Activated CD8-positive, alpha-beta memory T cell treated with anti-CD3 and anti-CD28 coated beads for 36 hours (primary cell): ENCODE results near the gene FXN. TPM values are rescaled to one million over a fixed set of nuclear protein-coding genes. Genes with fewer than 3 reads are reported as not detected.
"Not testable (repeated sequence)": the region's sequence is repeated elsewhere in the genome, so short reads cannot be mapped to it uniquely, and the experiment has no call there.

ENCODE experiments used
- CTCF ChIA-PET: fragments of 350-600 bp; sonication (Branson Sonifier 250); formaldehyde crosslinking; loops from one replicate; lab custom pipeline; 2021; ENCODE audit warnings: antibody characterized with exemption; lab: Charles Lee
- POLR2A ChIA-PET: fragments of 350-600 bp; sonication (Branson Sonifier 250); formaldehyde crosslinking; loops from one replicate; lab custom pipeline; 2021; ENCODE audit warnings: antibody characterized with exemption; lab: Charles Lee
- total RNA-seq, 2 experiments: library from RNA; stranded (reverse); gene quantifications; one replicate each; pipeline ENCODE4 v1.2.3, GENCODE V29; 2021

Gene FXN
- total RNA-seq = 10 to 100 TPM; 34.4 to 35.6 TPM

DNA sequence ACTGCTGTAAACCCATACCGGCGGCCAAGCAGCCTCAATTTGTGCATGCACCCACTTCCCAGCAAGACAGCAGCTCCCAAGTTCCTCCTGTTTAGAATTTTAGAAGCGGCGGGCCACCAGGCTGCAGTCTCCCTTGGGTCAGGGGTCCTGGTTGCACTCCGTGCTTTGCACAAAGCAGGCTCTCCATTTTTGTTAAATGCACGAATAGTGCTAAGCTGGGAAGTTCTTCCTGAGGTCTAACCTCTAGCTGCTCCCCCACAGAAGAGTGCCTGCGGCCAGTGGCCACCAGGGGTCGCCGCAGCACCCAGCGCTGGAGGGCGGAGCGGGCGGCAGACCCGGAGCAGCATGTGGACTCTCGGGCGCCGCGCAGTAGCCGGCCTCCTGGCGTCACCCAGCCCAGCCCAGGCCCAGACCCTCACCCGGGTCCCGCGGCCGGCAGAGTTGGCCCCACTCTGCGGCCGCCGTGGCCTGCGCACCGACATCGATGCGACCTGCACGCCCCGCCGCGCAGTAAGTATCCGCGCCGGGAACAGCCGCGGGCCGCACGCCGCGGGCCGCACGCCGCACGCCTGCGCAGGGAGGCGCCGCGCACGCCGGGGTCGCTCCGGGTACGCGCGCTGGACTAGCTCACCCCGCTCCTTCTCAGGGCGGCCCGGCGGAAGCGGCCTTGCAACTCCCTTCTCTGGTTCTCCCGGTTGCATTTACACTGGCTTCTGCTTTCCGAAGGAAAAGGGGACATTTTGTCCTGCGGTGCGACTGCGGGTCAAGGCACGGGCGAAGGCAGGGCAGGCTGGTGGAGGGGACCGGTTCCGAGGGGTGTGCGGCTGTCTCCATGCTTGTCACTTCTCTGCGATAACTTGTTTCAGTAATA is at the start of gene FXN:
Gene FXN, plus strand, starts transcription at position 315 of the 871 bp plus-strand sequence. Its CDS starts 31 bp downstream, at position 346.
- ChIA-PET POLR2A (interaction anchor here (0.6 kb wide), 1 partner anchor 21 kb away, joined by 7 read pairs; no protein-coding TSS in a partner anchor), CTCF (interaction anchor here (0.6 to 1.7 kb wide), 16 partner anchors 8 to 511 kb away, joined by 3 to 12 read pairs (median 3); no protein-coding TSS in a partner anchor)

- POLR2A ChIA-PET = not testable (repeated sequence)
- CTCF ChIA-PET = interaction anchor here (1.1 kb wide), 1 partner anchor 11 kb away, joined by 4 read pairs; no protein-coding TSS in a partner anchor
Observed at GRCh38 chr9:68986949-68987348, 48.6 kb upstream of the FXN start.

DNA sequence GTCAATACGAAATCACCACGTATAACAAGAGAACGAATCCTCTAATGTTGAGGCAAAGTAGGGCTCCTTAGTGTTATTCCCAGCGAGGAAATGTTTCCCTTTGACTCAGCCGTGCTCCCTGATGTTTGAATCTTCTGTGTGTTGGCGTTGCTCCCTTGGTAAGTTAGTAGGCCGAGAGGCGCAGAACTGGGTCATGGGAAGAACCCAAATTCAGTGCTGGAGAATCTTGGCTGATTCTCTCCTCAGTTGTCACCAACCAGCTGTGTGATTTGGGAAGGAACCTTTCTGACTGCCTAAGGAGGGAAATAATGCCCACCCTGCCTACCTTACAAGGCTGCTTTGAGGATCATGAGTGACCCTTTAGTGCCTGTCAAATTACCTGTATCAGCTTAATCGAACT is 44.1 kb upstream of the FXN start:
- POLR2A ChIA-PET = no interaction called here
- CTCF ChIA-PET = no interaction called here

GRCh38 chr9:68995776-68996175 is 39.8 kb upstream of the FXN start:
- ChIA-PET POLR2A (no interaction called here), CTCF (no interaction called here)

GRCh38 chr9:68996462-68996861 is 39.1 kb upstream of the FXN start:
- ChIA-PET CTCF (no interaction called here), POLR2A (no interaction called here)

DNA sequence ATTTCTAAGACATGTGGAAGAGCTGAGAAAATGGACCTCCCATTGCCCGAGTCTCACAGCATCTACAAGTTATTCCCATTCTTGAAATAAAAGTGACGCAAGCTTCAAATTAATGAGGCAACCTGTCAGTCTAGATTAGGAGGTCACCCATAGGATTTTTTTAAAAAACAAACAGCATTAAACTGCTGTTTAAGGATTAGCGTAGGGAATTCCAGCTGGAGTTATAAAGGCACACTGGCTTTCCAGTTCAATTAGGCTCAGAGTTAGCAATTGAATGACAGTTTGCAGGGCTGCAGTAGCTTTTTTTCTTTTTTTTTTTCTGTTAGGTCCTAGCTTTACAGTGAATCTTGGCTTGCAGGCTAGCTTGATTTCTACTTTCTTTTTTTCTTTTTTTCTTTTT is 37.9 kb upstream of the FXN start:
- CTCF ChIA-PET = interaction anchor here (0.7 kb wide), 1 partner anchor 11 kb away, joined by 4 read pairs; no protein-coding TSS in a partner anchor
- POLR2A ChIA-PET = no interaction called here

GRCh38 chr9:68998385-68998784 is 37.2 kb upstream of the FXN start:
- CTCF ChIA-PET = no interaction called here
- POLR2A ChIA-PET = no interaction called here

- ChIA-PET CTCF (interaction anchor here (0.7 to 1.3 kb wide), 3 partner anchors 15 to 417 kb away, joined by 3 to 4 read pairs (median 3); no protein-coding TSS in a partner anchor), POLR2A (no interaction called here)
Observed at GRCh38 chr9:68998812-68999211, 36.7 kb upstream of the FXN start.

DNA sequence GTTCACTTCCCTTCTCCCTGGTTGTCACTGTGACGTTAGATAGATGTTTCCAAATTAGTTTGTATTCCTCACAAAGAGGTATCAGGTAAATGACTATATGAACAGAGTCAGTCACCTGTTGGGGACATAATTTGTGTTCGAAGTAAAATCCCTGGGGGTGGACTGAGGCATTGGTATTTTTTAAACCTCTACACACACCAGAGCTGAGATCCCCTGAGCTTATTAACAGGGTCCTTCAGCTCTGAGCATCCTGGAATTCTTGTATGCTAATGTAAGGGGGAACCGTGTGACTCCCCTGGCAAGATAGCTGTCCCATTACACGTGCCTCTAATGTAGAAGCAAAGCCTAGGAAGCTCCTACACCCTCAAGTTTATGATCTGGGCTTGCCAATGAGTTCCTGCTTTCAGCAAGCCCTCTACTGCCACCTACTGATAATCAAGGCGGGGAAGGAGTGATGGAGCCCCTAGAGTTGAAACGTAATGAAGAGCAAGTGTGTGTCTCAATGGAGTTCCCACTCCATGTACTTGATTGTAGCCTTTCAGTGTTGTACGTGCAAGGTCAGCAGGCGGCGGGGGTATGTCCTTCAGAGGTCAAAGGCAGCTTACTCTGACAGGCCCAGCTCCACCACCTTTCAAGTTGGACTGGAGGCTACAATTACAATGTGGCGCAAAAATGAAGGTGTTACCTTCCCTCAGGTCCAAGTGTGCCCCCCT is 36.0 kb upstream of the FXN start:
- POLR2A ChIA-PET = interaction anchor here (0.5 kb wide), 1 partner anchor 418 kb away, joined by 3 read pairs; no protein-coding TSS in a partner anchor
- CTCF ChIA-PET = interaction anchor here (0.6 to 1.3 kb wide), 7 partner anchors 11 to 418 kb away, joined by 3 to 4 read pairs (median 3); no protein-coding TSS in a partner anchor

- CTCF ChIA-PET = no interaction called here
- POLR2A ChIA-PET = no interaction called here
Observed at GRCh38 chr9:69001921-69002320, 33.6 kb upstream of the FXN start.

DNA sequence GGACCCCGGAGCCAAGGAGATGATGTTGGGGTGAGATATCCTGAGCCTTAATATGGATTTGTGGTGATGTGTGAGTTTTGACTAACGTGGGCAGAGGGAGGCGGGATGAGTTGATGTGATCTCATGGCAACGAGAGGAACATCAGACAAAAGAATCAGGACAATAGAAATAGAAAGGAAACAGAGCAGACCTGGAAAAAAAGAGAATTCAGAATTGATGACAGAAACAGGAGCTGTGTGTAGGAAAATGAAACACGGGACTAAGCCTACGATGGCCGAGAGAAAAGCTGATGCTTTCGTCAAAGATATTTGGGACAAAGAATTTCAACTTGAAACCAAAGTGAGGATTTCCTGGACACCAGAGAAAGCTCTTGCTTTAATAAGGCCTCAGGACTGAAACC is 32.5 kb upstream of the FXN start:
- POLR2A ChIA-PET = no interaction called here
- CTCF ChIA-PET = no interaction called here

DNA sequence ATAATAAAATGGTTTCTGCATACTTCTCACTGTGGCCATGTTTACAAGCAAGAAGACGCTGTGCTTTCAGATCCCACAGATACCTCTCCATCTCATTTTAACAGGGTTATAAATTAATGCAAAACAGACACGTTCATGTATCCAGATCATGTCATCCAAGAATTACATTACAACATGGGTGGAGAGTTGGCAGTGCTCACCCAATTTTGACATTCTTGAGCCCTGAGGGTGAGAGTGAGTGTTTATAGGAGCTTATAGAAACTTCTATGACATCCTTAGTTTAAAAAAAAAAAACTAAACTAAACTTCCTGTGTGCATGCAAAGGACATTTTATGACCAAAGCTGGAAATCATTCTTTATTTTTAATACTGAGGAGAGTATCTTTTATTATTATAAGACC is 30.7 kb upstream of the FXN start:
- ChIA-PET POLR2A (no interaction called here), CTCF (interaction anchor here (1.3 kb wide), 1 partner anchor 422 kb away, joined by 3 read pairs; no protein-coding TSS in a partner anchor)

GRCh38 chr9:69009708-69010107 is 25.8 kb upstream of the FXN start:
- ChIA-PET POLR2A (no interaction called here), CTCF (no interaction called here)

GRCh38 chr9:69012696-69013381 is 22.7 kb upstream of the FXN start:
- ChIA-PET POLR2A (no interaction called here), CTCF (interaction anchor here (0.8 kb wide), 1 partner anchor 14 kb away, joined by 3 read pairs; no protein-coding TSS in a partner anchor)

DNA sequence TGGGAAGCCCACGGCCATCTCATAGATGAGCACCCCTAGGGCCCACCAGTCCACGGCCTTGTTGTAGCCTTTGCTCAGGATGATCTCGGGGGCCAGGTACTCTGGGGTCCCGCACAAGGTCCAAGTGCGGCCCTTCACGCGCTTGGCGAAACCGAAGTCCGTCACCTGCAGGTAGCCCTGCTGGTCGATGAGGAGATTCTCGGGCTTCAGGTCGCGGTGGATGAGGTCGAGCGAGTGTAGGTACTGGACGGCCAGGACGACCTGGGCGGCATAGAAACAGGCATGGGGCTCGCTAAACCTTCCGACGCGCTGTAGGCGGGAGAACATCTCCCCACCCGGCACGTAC is 22.2 kb upstream of the FXN start:
- ChIA-PET POLR2A (no interaction called here), CTCF (interaction anchor here (0.8 kb wide), 1 partner anchor 13 kb away, joined by 3 read pairs; no protein-coding TSS in a partner anchor)

- ChIA-PET CTCF (interaction anchor here (0.8 kb wide), 1 partner anchor 13 kb away, joined by 3 read pairs; no protein-coding TSS in a partner anchor), POLR2A (no interaction called here)
Observed at GRCh38 chr9:69014013-69014412, 21.5 kb upstream of the FXN start, which contains the start of gene PRKACG. Gene PRKACG, minus strand, starts transcription at chr9:69014113. Its CDS starts 21 bp downstream, at chr9:69014092.

GRCh38 chr9:69016191-69017096 is 19.1 kb upstream of the FXN start:
- CTCF ChIA-PET = no interaction called here
- POLR2A ChIA-PET = no interaction called here

GRCh38 chr9:69018737-69019136 is 16.8 kb upstream of the FXN start:
- CTCF ChIA-PET = interaction anchor here (0.6 to 1.4 kb wide), 2 partner anchors 17 to 87 kb away, joined by 3 read pairs; partner anchors contain the start of gene FXN
- POLR2A ChIA-PET = no interaction called here
